Lower leg skin (tissue), 3 donors: ENCODE measurements around the gene GBE1.

Source experiments
- CTCF ChIP-seq, 3 donors: fragments of 450-650 bp; IDR thresholded peaks; one replicate each; pipeline ENCODE4 v1.5.1; 2016; ENCODE audit warnings: antibody characterized with exemption in 3 of 3, mild to moderate bottlenecking in 3 of 3, moderate library complexity in 2 of 3
- POLR2A ChIP-seq, 2 donors: fragments of 450-650 bp; IDR thresholded peaks; one replicate each; pipeline ENCODE4 v1.6.1; 2016 to 2017; ENCODE audit warnings: antibody characterized with exemption in 2 of 2, mild to moderate bottlenecking in 1 of 2, moderate library complexity in 1 of 2

- TF ChIP-seq CTCF (IDR thresholded peaks at IDR 0.05): no peak
- no peak for TF ChIP-seq POLR2A (IDR thresholded peaks at IDR 0.05)
Observed at GRCh38 chr3:81442758-81443456, 318.5 kb downstream of the GBE1 start.
